ENCODE measurements around the gene CASKIN1.

DNA sequence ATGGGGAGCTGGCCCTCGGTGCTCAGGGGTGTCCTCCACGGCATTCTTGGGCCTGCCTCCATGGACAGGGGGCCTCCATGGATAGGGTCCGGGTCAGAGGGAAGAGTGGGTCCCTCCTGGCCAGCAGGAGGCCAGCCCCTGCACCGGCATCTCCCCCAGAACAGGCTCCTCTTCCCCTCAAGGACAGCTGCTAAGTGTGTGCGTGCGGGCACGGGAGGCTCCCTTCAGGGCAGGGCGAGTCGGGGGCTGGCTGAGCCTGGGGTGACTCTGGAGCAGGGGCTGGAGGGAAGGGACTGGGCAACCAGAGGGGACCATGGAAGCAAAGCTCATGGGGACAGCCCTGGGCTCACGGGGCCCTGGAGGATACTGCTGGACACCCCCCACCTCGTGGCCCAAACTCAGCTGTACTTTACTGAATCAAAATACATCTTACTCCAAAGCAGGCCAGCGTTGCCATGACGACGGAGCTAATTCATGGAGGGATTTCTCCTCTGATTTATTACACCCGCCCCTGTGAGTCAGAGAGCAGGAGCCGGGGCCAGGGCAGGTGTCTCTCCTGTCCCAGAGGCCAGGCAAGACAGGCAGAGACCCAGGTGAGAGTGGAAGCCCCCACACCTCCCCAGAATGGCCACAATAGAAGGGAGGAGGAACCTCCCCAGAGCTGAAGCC is 2.1 kb downstream of the CASKIN1 start:
- TF ChIP-seq, protein P1, sequence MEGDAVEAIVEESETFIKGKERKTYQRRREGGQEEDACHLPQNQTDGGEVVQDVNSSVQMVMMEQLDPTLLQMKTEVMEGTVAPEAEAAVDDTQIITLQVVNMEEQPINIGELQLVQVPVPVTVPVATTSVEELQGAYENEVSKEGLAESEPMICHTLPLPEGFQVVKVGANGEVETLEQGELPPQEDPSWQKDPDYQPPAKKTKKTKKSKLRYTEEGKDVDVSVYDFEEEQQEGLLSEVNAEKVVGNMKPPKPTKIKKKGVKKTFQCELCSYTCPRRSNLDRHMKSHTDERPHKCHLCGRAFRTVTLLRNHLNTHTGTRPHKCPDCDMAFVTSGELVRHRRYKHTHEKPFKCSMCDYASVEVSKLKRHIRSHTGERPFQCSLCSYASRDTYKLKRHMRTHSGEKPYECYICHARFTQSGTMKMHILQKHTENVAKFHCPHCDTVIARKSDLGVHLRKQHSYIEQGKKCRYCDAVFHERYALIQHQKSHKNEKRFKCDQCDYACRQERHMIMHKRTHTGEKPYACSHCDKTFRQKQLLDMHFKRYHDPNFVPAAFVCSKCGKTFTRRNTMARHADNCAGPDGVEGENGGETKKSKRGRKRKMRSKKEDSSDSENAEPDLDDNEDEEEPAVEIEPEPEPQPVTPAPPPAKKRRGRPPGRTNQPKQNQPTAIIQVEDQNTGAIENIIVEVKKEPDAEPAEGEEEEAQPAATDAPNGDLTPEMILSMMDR (optimal IDR thresholded peaks at IDR 0.05 in 1 of 3, IDR thresholded peaks at IDR 0.05 in 1 of 3, conservative IDR thresholded peaks at IDR 0.05 in 1 of 3; ENCODE audit: extremely low read depth in 1 of 3, insufficient read depth in 2 of 3, low read length in 3 of 3) = no peak
- TF ChIP-seq EZH2 (IDR thresholded peaks at IDR 0.05; ENCODE audit: low read length) = no peak

Measured in keratinocyte (primary cell).